HL-60 (cell line): ENCODE results near the gene CUL5.

Source experiments
- DNase-seq, 2 experiments: peaks; one replicate each; pipeline ENCODE4 v3.0.0-alpha.2; 2010 to 2020; ENCODE audit warnings: low read depth in 1 of 2, low spot score in 1 of 2
- H3K27ac ChIP-seq: fragments of 250-450 bp; sonication (Bioruptor Pico); replicated peaks from 2 replicates; pipeline ENCODE4 v1.5.1; 2020; ENCODE audit warnings: mild to moderate bottlenecking, moderate library complexity
- H3K27me3 ChIP-seq: fragments of 250-450 bp; sonication (Bioruptor Pico); 2 replicates; pipeline ENCODE4 v1.5.1; 2021; ENCODE audit warnings: mild to moderate bottlenecking, moderate library complexity; ENCODE audit not compliant: insufficient read depth, poor library complexity, severe bottlenecking
- H3K4me3 ChIP-seq: replicated peaks from 2 replicates; pipeline ENCODE4 v1.5.1; 2011; ENCODE audit warnings: mild to moderate bottlenecking, control low read depth, low read length; ENCODE audit not compliant: insufficient read depth
- GABPA ChIP-seq: IDR thresholded peaks from 2 replicates; pipeline ENCODE4 v1.6.1; 2012; ENCODE audit warnings: low read depth
- POLR2AphosphoS5 ChIP-seq: IDR thresholded peaks from 2 replicates; pipeline ENCODE4 v1.6.1; 2012; ENCODE audit warnings: low read depth
- SPI1 ChIP-seq: IDR thresholded peaks from 2 replicates; pipeline ENCODE4 v1.6.1; 2012; ENCODE audit warnings: low read depth, mild to moderate bottlenecking, borderline replicate concordance
- TF ChIP-seq, protein P1 (sequence below): IDR thresholded peaks from one replicate; pipeline ENCODE4 v1.5.1; 2011; ENCODE audit warnings: low read length, control low read depth, inconsistent platforms; ENCODE audit not compliant: insufficient read depth
- TF ChIP-seq, protein P2 (sequence below): IDR thresholded peaks from 2 replicates; pipeline ENCODE4 v1.6.1; 2012; ENCODE audit warnings: low read depth; ENCODE audit not compliant: insufficient replicate concordance

CUL5 gene

DNA sequence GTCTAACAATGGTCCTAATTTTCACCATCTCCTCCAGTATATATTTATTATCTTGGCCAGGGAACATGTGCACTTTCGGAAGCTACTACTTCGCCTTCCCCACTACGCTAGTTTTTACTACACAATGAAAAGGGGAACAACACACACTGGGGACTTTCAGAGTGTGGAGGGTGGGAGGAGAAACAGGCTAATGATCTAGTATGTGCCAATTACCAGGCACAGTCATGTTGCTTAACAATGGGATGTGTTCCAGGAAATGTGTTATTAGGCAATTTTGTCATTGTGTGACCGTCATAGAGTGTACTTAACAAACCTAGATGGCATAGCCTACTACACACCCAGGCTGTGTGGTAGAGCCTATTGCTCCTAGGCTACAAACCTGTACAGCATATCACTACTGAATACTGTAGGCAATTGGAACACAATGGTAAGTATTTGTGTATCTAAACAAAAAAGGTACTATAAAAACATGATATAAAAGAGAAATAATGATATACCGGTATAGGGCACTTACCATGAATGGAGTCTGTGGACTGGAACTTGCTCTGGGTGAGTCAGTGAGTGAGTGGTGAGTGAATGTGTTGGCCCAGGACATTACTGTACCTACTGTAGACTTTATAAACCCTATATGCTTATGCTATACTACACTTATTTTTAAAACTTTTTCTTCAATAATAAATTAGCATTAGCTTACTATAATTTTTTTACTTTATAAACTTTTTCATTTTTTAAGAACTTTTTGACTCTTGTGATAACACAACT, 20.1 kb upstream of the CUL5 start:
- no peak overlapping the region for H3K27ac ChIP-seq
- no peak overlapping the region for H3K4me3 ChIP-seq
- TF ChIP-seq, protein P1, sequence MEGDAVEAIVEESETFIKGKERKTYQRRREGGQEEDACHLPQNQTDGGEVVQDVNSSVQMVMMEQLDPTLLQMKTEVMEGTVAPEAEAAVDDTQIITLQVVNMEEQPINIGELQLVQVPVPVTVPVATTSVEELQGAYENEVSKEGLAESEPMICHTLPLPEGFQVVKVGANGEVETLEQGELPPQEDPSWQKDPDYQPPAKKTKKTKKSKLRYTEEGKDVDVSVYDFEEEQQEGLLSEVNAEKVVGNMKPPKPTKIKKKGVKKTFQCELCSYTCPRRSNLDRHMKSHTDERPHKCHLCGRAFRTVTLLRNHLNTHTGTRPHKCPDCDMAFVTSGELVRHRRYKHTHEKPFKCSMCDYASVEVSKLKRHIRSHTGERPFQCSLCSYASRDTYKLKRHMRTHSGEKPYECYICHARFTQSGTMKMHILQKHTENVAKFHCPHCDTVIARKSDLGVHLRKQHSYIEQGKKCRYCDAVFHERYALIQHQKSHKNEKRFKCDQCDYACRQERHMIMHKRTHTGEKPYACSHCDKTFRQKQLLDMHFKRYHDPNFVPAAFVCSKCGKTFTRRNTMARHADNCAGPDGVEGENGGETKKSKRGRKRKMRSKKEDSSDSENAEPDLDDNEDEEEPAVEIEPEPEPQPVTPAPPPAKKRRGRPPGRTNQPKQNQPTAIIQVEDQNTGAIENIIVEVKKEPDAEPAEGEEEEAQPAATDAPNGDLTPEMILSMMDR = no peak
- 0 out of 2 replicates have a peak, but pooled peaks have one; percentile 22 for TF ChIP-seq POLR2AphosphoS5
- no peaks in the 10 kb centered on the region for H3K27me3 ChIP-seq
- peak; percentile 66 to 73 for DNase-seq

DNA sequence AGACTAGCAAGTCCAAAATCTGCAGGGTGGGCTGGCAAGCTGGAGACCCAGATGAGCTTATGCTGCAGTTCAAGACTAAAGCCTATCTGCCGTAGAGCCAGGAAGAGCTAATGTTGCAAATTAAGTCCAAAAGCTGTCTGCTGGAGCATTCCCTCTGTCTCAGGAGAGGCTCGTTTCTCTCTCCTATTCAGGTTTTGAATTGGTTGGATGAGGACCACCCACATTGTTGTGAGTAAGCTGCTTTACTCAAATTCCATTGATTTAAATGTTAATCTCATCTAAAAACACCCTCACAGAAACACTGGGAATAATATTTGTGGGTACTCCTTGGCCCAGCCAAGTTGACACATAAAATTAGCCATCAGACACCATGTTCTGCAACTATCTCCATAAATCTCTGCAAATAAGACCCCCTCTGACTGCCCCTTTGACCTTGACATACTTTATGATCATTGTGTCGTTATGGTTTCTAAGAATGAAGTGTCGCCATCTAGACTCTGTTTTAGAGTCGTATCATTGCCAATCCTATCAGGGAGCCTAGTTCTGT, 16.8 kb upstream of the CUL5 start:
- TF ChIP-seq GABPA (no peak), SPI1 (no peak), POLR2AphosphoS5 (no peak)
- TF ChIP-seq, protein P2, sequence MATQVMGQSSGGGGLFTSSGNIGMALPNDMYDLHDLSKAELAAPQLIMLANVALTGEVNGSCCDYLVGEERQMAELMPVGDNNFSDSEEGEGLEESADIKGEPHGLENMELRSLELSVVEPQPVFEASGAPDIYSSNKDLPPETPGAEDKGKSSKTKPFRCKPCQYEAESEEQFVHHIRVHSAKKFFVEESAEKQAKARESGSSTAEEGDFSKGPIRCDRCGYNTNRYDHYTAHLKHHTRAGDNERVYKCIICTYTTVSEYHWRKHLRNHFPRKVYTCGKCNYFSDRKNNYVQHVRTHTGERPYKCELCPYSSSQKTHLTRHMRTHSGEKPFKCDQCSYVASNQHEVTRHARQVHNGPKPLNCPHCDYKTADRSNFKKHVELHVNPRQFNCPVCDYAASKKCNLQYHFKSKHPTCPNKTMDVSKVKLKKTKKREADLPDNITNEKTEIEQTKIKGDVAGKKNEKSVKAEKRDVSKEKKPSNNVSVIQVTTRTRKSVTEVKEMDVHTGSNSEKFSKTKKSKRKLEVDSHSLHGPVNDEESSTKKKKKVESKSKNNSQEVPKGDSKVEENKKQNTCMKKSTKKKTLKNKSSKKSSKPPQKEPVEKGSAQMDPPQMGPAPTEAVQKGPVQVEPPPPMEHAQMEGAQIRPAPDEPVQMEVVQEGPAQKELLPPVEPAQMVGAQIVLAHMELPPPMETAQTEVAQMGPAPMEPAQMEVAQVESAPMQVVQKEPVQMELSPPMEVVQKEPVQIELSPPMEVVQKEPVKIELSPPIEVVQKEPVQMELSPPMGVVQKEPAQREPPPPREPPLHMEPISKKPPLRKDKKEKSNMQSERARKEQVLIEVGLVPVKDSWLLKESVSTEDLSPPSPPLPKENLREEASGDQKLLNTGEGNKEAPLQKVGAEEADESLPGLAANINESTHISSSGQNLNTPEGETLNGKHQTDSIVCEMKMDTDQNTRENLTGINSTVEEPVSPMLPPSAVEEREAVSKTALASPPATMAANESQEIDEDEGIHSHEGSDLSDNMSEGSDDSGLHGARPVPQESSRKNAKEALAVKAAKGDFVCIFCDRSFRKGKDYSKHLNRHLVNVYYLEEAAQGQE = no peak
- TF ChIP-seq, protein P1 = no peak
- H3K4me3 ChIP-seq = no peak overlapping the region
- no peaks in the 10 kb centered on the region for H3K27me3 ChIP-seq
- no peak overlapping the region for H3K27ac ChIP-seq
- no peak for DNase-seq

DNA sequence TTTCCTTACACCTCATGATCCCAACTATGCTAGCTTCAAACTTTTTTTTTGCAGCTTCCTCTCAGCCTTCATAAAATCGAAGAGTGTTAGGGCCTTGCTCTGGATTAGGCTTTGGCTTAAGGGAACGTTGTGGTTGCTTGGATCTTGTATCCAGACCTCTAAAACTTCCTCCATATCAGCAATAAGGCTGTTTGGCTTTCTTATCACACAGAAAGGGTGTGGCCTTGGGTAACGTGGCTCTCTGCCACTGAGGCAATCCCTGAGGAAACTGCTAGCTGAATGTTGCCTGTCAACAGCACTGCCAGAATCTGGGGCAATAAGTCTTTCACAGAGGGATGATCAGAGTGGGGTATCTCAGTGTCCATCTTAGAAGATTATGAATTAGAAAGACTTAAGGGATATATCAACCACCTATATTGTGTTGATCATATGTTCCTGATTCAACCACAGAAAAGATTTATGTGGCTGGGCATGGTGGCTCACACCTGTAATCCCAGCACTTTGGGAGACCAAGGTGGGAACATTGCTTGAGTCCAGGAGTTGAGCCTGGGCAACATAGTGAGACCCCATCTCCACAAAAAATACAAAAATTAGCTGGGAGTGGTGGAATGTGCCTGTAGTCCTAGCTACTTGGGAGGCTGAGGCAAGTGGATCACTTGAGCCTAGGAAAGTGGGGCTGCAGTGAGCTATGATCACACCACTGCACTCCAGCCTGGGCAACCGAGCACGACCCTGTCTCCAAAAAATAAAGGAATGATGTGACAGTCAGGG, 12.5 kb upstream of the CUL5 start:
- Histone ChIP-seq H3K27me3 (no peaks in the 10 kb centered on the region), H3K27ac (no peak overlapping the region), H3K4me3 (no peak overlapping the region)
- TF ChIP-seq SPI1 = no peak
- TF ChIP-seq GABPA = no peak
- TF ChIP-seq, protein P2 = no peak
- no peak for TF ChIP-seq POLR2AphosphoS5
- TF ChIP-seq, protein P1 = no peak
- DNase-seq = no peak
